TTC549 (cell line): ENCODE data around the gene MXD4.

ENCODE experiments used
- FAIRE-seq: peaks from 2 replicates; lab custom pipeline; 2012; peaks lifted over from hg19 to GRCh38; lab: Jason Lieb, UNC

MXD4 gene

DNA sequence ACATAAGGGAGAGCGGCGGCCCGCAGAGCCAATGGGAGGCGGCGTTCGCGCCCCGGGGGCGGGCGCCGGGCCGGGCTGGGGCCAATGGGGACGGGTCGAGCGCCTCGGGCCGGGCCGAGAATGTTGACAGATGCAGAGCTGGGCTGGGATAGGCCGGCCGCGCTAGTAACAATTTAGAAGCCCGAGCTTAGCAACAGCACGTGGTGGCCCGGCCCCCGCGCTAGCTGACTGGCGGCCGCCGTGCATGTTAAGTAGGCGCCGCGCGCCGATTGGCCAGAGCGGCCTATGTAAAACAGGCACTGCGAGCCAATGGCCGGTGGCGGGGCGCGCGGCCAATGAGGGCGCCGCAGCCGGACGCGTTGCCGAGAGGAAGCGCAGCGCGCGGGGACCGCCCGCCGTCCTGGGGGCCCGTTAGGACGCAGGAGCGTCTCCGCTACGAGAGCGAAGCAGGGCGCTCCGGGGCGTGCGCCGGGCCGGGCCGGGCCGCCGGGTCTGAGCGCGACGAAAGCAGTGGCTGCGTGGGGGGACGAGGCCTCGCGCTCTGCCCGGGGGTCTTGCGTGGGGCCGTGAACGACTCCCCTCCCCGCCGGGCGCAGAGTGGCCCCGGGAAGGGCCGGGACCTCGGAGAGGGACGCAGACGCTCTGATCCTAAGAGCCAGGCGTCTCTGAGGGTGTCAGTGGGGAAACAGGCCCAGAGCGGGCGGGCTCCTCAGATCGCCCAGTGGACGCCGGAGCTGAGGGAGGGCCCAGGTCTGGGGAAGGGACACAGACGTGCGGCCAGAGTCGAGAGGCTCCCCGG lies 435 bp upstream of the MXD4 start:
- FAIRE-seq: peak; percentile 52

DNA sequence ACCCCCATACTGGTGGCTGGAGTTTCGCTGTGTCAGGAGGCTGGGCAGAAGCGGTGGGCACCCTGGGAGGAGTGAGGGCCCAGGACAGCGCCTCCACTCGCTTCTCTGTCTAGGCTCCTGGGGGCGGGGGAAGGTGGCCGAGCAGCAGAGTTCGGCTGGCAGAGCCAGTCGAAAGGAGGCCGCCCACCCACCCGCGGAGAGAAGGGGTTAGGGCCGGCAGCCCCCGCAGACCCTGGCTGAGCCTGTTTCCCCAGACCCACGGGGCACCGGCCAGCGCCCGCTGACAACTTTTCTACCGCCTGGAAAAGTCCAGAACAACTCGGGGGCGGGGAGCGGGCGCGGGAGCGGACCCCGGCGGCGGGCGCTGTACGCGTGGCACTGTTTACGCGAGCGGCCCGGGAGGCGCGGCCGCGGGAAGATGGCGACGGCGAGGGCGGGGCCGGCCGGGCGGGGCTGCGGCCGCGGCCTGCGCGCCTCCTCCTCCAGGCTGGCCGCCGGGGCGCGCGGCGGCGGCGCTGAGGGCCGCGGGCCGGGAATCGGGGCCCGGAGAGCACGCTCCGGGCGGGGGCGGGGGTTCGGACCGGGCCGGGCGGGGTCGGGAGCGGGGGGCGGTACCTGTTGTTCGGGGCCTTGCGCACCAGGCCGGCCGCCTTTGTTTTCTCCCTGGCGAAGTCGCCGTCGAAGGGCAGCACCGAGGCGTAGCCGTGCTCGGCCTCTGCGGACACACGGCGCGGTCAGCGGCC lies 628 bp downstream of the MXD4 start:
- no peak for FAIRE-seq

- FAIRE-seq: no peak
Measured at GRCh38 chr4:2260344-2261109, 1.4 kb downstream of the MXD4 start.

- FAIRE-seq: no peak
Measured at GRCh38 chr4:2259541-2260343, 2.2 kb downstream of the MXD4 start.

- no peak for FAIRE-seq
Measured at GRCh38 chr4:2259036-2259540, 2.8 kb downstream of the MXD4 start.

DNA sequence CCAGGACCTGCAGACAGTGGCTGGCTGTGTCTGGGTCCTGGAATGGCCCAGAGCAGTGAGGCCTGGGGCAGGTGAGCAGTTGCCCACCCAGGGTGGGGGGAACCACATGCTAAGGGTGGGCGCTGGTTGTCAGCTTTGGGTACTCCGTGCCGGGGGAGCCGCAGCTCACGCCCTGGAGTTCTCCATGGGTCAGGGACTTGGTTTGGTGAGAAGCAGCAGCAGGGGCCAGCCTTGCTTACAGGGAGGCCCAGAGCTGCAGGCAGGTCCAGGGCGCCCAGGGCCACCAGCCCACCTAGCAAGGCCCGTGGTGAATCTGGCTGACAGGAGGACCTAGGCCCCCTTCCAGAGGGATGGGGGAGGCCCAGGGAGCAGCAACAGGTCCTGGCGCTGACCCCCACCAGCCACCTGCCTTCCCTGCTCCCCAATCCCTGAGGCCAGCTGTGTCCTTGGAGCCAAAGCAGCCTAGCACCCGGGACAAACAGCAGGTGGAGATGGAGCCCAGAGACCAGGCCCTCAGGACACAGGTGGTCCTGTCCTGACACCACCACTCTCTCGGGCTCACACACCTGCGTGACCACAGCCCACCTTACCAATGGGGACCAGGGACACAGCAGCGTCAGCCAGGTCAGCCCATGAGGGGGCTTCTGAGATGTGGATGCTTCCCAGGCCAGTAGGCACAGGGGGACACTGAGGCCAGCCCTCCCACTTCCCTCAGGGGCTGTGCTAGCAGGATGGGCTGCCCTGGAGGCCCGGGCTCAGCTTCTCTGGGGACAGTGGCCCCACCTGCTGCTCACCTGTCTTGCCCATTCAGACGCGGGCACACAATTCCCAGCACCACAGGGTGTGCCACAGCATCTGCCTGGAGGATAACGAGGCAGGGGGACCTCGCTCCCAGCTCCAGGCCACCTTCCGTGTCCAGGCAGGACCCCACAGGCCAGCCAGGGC lies 3.5 kb downstream of the MXD4 start:
- FAIRE-seq: no peak

DNA sequence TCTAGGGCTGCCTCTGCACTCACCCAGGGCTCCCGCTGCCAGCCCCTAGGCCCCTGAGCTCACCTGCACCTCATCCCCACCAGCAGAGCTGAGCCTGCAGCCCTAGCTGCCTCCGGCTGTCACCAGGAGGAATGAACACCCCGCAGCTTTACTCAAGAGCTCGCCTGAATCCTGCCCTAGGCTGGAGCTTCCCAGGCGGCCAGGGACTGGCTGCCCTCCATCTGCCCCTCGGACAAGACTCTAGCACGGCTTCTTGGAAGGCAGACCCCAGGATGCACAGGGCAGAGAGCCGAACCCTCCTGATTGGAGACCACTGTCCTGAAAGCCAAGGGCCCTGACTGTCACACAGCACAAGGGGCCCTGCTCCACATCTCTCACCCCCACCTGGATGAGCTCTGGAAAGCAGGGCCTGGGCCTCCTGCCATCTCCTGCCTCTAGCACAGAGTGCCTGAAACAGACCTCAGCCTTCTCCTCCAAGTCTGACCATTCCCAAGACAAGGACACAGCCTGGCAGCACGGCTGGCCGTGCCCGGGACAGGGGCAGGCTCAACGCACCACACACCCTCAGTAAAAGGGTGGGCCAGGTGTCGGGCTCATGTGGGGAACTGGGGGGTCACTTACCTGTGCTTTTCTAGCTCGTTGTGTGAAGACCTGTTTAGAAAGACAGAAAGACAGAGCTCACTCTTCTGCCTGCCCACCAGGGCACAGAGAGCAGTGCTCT lies 4.4 kb downstream of the MXD4 start:
- FAIRE-seq: no peak

DNA sequence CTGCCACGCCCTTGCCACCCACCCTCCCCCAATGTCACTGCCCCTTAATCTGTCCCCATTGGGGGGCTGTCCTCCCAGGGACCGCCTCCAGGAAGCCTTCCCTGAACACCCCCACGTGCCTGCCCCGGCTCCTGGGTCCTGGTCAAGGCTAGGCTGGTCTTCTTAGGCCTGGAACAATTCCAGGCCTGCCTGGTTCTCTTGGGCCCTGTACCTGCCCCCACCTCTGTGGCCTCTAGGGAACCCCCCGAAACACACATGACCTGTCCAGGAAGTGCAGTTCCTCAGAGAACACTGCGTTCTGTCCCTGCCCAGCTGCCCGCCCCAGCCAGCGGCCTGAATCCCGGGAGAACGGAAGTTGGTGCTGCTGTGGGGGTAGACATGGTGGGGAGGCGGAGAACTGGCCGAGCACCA lies 5.1 kb downstream of the MXD4 start:
- FAIRE-seq: no peak

- FAIRE-seq: no peak
Measured at GRCh38 chr4:2256156-2256731, 5.7 kb downstream of the MXD4 start.

GRCh38 chr4:2255501-2256155 lies 6.3 kb downstream of the MXD4 start:
- FAIRE-seq: no peak

GRCh38 chr4:2254665-2255500 lies 7.0 kb downstream of the MXD4 start:
- FAIRE-seq: no peak

DNA sequence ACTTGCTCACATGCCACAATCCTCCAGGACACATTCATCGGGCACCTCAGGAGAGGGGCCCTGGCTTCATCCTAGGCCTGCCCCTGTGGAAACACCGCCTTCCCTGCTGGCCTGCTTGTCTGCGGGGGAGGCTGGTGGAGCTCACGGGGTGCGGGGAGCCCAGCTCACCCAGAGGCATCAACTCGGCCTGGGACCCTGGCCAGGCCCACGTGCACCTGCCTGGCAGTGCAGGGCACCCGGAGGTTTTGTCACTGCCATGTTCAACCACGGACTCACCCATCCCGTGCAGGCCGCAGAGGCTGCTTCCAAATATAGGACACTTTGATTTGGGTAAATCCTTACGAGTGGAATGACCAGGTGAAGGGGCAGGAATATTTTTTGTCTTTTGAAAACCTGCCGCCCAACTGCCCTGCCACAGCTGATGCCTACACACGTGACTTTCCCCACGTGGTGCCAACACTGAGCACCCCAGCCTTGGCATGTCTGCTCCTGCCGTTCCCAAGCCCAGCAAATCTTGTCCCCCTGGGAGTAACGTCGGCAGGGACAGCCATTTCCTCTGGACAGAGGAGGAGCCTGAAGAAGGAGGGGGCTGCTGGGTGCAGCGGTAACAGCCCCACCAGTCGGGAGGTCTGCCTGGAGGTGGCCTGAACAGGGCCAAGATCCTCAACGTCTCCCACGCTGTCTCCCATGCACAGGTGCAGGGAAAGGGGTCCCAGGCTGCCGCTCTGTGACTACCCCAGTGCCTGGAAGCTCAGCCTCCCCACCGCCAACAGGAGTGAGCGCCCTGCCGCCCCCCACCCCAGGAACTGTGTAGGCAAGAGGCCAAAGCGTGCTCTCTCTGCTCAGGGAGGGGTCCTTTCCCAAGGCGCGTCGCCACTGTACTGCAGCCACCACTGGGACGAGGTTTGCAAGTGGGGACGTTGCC lies 8.5 kb downstream of the MXD4 start:
- no peak for FAIRE-seq

GRCh38 chr4:2252530-2253091 lies 9.3 kb downstream of the MXD4 start:
- no peak for FAIRE-seq

DNA sequence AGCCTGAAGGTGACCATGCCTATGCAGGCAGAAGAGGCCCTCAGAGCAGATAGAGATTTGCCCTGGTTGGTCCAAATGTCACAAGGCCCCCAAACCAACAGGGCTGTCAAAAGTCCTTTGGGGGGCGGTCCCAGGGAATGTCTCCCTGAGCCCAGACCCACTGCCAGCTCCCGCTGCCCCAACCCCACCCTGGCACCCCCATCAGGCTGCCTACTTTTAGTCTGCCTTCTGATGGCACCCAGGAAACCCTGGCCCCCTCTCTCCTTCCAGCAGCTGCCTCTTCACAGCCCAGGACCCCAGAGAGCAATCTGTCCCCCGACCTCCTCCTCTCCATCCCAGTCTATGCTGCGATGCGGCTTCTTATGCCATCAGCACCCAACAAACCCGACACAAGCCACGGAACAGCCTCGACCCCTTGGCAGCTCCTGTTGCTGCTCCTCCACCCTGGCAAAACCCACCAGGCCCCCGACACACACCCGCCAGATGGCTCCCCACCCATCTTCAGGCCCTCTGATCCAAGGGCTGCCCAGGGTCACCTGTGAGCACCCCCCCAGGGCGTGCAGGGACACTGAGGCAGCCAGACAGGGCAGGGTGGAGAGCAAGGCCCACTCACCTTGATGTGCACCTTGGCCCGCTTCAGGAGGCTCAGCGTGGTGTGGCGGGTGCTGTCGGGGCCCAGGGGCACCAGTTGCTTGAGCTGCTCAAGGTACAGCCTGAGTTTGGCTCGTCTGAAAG lies 9.9 kb downstream of the MXD4 start:
- FAIRE-seq: no peak

DNA sequence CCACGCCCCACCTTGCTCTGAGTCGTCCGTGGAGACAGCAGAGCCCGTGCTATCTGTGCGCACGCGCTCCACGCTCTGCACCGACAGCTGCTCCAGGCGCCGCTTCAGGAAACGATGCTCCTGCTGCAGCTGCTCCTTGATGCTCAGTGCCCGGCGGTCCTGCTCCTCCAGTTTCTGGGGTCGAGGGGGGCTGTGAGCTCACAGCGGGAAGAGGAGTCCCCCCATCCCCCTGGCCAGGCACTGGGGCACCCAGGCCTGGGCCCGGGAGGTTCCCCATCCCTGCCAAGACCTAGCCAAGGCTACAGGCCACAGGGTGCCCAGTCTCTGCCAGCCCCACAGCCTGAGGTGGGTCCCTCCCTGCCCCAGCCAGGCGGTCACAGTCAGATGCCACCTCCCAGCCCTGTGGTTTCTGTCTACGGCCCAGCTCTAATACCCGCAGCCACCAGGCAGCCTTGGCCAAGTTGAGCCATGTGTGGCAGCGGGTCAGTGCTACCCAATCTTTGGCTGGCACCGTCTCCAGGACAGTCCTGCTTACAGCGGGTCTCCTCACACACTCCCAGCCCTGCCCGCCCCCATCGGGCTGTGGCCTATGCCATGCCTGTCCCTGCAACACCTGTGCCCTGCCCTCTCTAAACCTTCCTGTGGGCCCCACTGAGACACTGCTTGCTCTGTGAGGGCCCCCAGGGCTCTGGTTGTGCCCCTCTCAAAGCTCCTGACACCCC lies 10.7 kb downstream of the MXD4 start:
- no peak for FAIRE-seq
